Stimulated activated effector memory CD8-positive, alpha-beta T cell treated with anti-CD3 and anti-CD28 coated beads, Interleukin-12 subunit alpha, Interleukin-12 subunit beta, amount 100 ng/mL, for 72 hours (primary cell): ENCODE results near the gene PTPRN2.

ENCODE experiments used
- ATAC-seq: fragments of 150-1000 bp; cut with Tn5 transposase; 2 replicates; pipeline ENCODE4 v1.10.0; 2021
- DNase-seq, 2 donors: peaks; one replicate each; pipeline ENCODE4 v3.0.0; 2021 to 2022; ENCODE audit warnings: low spot score in 2 of 2
- H3K27ac Mint-ChIP-seq: one replicate; pipeline ENCODE4 v1.8.0; 2022; ENCODE audit warnings: mild to moderate bottlenecking, mixed read lengths
- H3K36me3 Mint-ChIP-seq: one replicate; pipeline ENCODE4 v1.8.0; 2022; ENCODE audit warnings: mild to moderate bottlenecking, mixed read lengths
- H3K4me1 Mint-ChIP-seq: one replicate; pipeline ENCODE4 v1.8.0; 2022; ENCODE audit warnings: mixed read lengths
- H3K4me3 Mint-ChIP-seq: one replicate; pipeline ENCODE4 v1.8.0; 2022; ENCODE audit warnings: mild to moderate bottlenecking, mixed read lengths
- H3K9me3 Mint-ChIP-seq: one replicate; pipeline ENCODE4 v1.8.0; 2022; ENCODE audit warnings: mixed read lengths

PTPRN2 gene

GRCh38 chr7:158000160-158000559, 587.5 kb downstream of the PTPRN2 start:
- no peaks in the 10 kb centered on the region for H3K4me1 Mint-ChIP-seq
- H3K9me3 Mint-ChIP-seq, result no peaks in the 10 kb centered on the region
- H3K4me3 Mint-ChIP-seq, result no peak overlapping the region
- ATAC-seq (no peak), DNase-seq (no peak)
- H3K36me3 Mint-ChIP-seq, result no peaks in the 10 kb centered on the region
- H3K27ac Mint-ChIP-seq, result no peak overlapping the region

- Mint-ChIP-seq H3K4me3 (no peak overlapping the region), H3K36me3 (no peaks in the 10 kb centered on the region), H3K9me3 (no peaks in the 10 kb centered on the region), H3K27ac (no peak overlapping the region), H3K4me1 (no peaks in the 10 kb centered on the region)
- DNase-seq (no peak), ATAC-seq (no peak)
Measured at GRCh38 chr7:157998884-157999552, 588.6 kb downstream of the PTPRN2 start.

GRCh38 chr7:157997471-157997870, 590.2 kb downstream of the PTPRN2 start:
- Mint-ChIP-seq H3K4me1 (no peaks in the 10 kb centered on the region), H3K9me3 (no peaks in the 10 kb centered on the region), H3K4me3 (no peak overlapping the region), H3K36me3 (no peaks in the 10 kb centered on the region), H3K27ac (no peak overlapping the region)
- DNase-seq (no peak), ATAC-seq (no peak)

GRCh38 chr7:157997080-157997440, 590.6 kb downstream of the PTPRN2 start:
- Mint-ChIP-seq H3K4me3 (no peak overlapping the region), H3K4me1 (no peaks in the 10 kb centered on the region), H3K9me3 (no peaks in the 10 kb centered on the region), H3K36me3 (no peaks in the 10 kb centered on the region), H3K27ac (no peak overlapping the region)
- DNase-seq (no peak), ATAC-seq (no peak)

DNA sequence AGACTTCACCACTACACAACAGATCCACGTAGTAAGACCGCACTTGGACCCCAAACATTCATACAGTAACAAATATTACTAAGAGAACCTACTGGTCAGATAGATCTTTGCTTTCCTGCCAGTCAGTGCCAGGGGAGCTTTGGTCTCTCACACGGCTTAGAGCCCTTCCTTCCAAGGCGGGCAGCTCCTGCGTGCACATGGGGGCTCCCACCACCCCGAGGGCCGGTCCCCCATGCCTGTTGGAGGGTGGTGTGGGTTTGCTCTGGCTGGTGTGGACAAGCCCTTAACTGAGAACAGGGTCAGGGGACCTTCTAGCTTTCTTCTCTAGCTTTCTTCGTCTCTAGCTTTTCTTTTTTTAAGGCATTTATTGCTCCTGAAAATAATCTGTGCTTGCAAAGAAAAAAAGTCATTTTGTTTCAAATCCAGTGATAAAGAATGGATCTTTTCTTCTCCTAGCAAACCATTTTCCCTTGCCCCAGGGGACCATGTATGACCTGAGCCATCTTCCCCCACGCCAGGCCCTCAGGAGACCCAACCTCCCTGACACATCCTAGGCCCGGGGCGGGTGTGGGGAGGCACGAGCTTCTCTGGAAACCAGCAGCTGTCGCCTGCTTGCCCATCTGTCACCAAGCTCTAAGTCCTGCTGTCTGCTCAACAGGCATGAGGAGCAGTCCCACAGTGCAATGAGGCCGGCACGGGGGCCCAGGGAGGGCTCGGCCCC, 591.1 kb downstream of the PTPRN2 start:
- Mint-ChIP-seq H3K36me3 (no peaks in the 10 kb centered on the region), H3K9me3 (no peaks in the 10 kb centered on the region), H3K4me1 (no peaks in the 10 kb centered on the region), H3K4me3 (no peak overlapping the region), H3K27ac (no peak overlapping the region)
- DNase-seq (no peak), ATAC-seq (no peak)

DNA sequence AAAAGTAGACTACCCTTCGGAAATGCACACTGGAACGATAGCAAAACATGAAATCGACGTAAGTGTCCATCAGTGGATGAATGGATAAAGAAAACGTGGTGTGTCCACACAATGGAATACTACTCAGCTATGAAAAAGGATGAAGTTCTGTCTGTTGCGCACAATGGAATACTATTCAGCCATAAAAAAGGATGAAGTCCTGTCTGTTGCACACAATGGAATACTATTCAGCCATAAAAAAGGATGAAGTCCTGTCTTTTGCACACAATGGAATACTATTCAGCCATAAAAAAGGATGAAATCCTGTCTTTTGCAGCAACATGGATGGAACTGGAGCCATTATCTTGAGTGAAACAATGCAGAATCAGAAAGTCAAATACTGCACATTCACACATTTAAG, 591.8 kb downstream of the PTPRN2 start:
- ATAC-seq, result no peak
- Mint-ChIP-seq H3K27ac (no peak overlapping the region), H3K4me3 (no peak overlapping the region), H3K4me1 (no peaks in the 10 kb centered on the region), H3K36me3 (no peaks in the 10 kb centered on the region), H3K9me3 (no peaks in the 10 kb centered on the region)
- no peak for DNase-seq

GRCh38 chr7:157994319-157994718, 593.3 kb downstream of the PTPRN2 start:
- Mint-ChIP-seq H3K36me3 (no peaks in the 10 kb centered on the region), H3K4me3 (no peak overlapping the region), H3K4me1 (no peaks in the 10 kb centered on the region), H3K9me3 (no peaks in the 10 kb centered on the region), H3K27ac (no peak overlapping the region)
- no peak for DNase-seq
- no peak for ATAC-seq

- ATAC-seq (no peak), DNase-seq (no peak)
- H3K27ac Mint-ChIP-seq, result no peak overlapping the region
- H3K4me3 Mint-ChIP-seq, result no peak overlapping the region
- H3K36me3 Mint-ChIP-seq, result no peaks in the 10 kb centered on the region
- no peaks in the 10 kb centered on the region for H3K4me1 Mint-ChIP-seq
- no peaks in the 10 kb centered on the region for H3K9me3 Mint-ChIP-seq
Measured at GRCh38 chr7:157993406-157994105, 594.1 kb downstream of the PTPRN2 start.

DNA sequence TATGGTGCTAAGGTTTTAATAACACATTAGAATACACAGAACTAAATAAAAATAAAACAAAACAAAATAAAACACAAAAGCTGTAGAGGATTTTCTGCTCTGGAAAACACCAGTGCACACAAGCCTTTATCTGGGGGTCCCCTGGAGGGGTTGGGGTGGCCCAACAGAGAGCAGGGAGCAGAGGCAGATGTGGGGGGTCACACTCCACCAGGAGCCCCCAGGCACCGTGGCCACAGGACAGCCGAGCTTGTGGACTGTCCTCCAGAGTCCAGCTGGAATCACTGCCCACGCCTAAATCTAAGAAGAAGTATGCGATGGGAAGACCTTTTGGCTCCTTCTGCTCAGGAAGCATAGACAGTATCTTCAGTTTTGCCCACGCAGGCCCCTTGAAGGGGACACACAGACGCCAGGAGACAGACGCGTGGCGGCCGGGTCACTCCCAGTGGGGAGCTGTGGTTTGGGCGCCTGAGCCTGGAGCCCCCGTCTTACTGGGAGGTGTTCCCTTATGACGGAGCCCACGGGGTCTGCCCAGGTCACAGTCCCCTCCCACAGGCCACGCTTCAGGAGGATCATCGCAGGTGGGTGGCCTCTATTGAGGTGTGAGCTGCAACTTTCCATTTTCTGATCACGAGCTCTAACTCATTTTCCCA, 595.0 kb downstream of the PTPRN2 start:
- Mint-ChIP-seq H3K4me1 (no peaks in the 10 kb centered on the region), H3K9me3 (no peaks in the 10 kb centered on the region), H3K4me3 (no peak overlapping the region), H3K27ac (no peak overlapping the region), H3K36me3 (no peaks in the 10 kb centered on the region)
- DNase-seq (no peak), ATAC-seq (no peak)

GRCh38 chr7:157991761-157992160, 595.9 kb downstream of the PTPRN2 start:
- peak; percentile 9 for ATAC-seq
- H3K9me3 Mint-ChIP-seq, result no peaks in the 10 kb centered on the region
- no peaks in the 10 kb centered on the region for H3K36me3 Mint-ChIP-seq
- H3K4me1 Mint-ChIP-seq, result no peaks in the 10 kb centered on the region
- H3K4me3 Mint-ChIP-seq, result no peak overlapping the region
- no peak overlapping the region for H3K27ac Mint-ChIP-seq
- no peak for DNase-seq

DNA sequence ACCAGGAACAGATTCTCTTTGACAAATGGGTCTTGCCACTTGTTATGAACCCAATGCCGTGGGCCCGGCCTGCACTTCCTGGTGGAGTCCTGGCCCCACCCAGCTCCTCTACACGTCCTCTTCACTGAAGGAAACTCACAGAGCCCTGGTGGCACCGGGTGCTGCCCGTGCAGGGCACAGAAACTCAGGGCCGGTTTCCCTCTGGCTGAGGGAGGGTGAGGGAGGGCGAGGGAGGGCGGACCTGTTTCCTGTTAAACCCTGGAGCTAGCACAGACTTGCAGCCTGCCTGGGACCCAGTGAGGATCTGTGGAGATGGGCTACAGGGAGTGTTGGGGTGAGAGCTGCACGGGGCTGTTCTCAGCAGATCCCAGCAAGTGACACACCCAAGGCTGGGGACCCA, 596.3 kb downstream of the PTPRN2 start:
- Mint-ChIP-seq H3K4me3 (no peak overlapping the region), H3K9me3 (no peaks in the 10 kb centered on the region), H3K36me3 (no peaks in the 10 kb centered on the region), H3K4me1 (no peaks in the 10 kb centered on the region), H3K27ac (no peak overlapping the region)
- ATAC-seq (no peak), DNase-seq (no peak)

DNA sequence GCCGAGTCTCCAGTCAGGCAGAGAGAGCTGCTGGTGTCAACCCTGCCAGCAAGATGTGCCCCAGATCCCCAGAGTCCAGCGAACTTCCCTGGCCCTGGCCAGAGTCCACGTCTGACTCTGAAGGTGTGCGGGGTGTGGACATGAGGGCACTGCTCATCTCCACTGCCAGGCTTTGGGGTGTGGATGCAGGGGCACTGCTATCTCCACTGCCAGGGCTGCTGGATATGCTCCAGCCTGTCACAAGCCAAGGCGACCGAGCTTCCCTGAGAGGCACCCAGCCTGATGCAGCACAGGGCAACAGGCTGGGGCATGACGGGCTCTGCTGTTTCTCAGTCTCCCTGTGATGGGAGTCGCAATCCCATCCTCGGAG, 596.8 kb downstream of the PTPRN2 start:
- no peak for ATAC-seq
- H3K36me3 Mint-ChIP-seq, result no peaks in the 10 kb centered on the region
- H3K4me1 Mint-ChIP-seq, result no peaks in the 10 kb centered on the region
- no peak overlapping the region for H3K4me3 Mint-ChIP-seq
- no peak overlapping the region for H3K27ac Mint-ChIP-seq
- no peaks in the 10 kb centered on the region for H3K9me3 Mint-ChIP-seq
- no peak for DNase-seq

DNA sequence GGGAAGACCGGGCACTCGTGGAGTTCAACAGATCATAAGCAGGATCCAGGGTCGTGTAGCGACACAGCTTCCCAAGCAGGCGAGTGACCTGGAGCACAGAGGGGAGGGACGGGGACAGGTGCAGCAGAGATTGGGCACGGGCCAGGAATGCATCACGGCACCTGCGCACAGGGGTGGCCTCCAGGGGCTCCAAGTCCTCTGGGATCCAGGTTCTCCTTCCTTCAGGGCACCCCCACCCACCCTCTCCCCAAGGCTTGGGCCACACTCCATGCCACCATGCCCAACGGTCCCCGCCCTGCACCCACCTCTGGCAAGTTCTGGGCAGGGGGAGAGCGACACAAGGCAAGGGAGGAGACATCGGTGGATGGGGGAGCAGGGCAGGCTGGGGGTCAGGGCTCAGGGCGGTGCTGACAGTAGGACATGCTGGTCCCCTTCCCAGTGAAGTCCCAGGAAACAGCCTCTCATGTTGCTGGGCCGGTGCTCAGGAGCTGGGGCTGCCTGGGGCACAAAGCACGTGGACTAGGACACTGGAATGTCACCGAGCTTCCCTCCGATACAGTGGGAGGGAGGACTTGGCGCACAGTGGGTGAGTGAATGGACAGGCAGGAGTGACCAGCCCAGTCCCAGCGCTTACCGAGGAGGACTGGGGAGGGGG, 597.3 kb downstream of the PTPRN2 start:
- H3K27ac Mint-ChIP-seq, result no peak overlapping the region
- peak; percentile 8 for ATAC-seq
- no peak for DNase-seq
- H3K4me3 Mint-ChIP-seq, result no peak overlapping the region
- H3K36me3 Mint-ChIP-seq, result no peaks in the 10 kb centered on the region
- no peaks in the 10 kb centered on the region for H3K9me3 Mint-ChIP-seq
- no peaks in the 10 kb centered on the region for H3K4me1 Mint-ChIP-seq

GRCh38 chr7:157989589-157989988, 598.0 kb downstream of the PTPRN2 start:
- H3K27ac Mint-ChIP-seq, result no peak overlapping the region
- no peak for DNase-seq
- no peak for ATAC-seq

GRCh38 chr7:157987906-157988305, 599.7 kb downstream of the PTPRN2 start:
- no peak overlapping the region for H3K27ac Mint-ChIP-seq
- DNase-seq (no peak), ATAC-seq (no peak)
- no peaks in the 10 kb centered on the region for H3K4me1 Mint-ChIP-seq
- H3K4me3 Mint-ChIP-seq, result no peak overlapping the region
- H3K36me3 Mint-ChIP-seq, result no peaks in the 10 kb centered on the region
- peaks cover 2% of the 10 kb centered on the region for H3K9me3 Mint-ChIP-seq

More at GRCh38 chr7:157989589-157989988, 598.0 kb downstream of the PTPRN2 start:
- Mint-ChIP-seq H3K36me3 (no peaks in the 10 kb centered on the region), H3K9me3 (peaks cover 1% of the 10 kb centered on the region), H3K4me1 (no peaks in the 10 kb centered on the region), H3K4me3 (no peak overlapping the region)
